WTC11 (cell line): ENCODE data around the gene SLC25A38. TPM values are rescaled to one million over a fixed set of nuclear protein-coding genes. Genes with fewer than 3 reads are reported as not detected.
A peak's percentile ranks its signal among the peaks of the same experiment; 100 is the strongest.
"Not testable (repeated sequence)": the region's sequence is repeated elsewhere in the genome, so short reads cannot be mapped to it uniquely, and the experiment has no call there.

ENCODE experiments used
- ATAC-seq: fragments of 200-7000 bp; cut with Tn5 transposase; 2 replicates; pipeline ENCODE4 v1.10.0; 2021; ENCODE audit warnings: mild to moderate bottlenecking, moderate library complexity
- CTCF ChIA-PET: fragments of 300-600 bp; sonication (Branson Sonifier 250); formaldehyde crosslinking; loops from one replicate; lab custom pipeline; 2021; ENCODE audit warnings: antibody characterized with exemption; lab: Charles Lee
- POLR2A ChIA-PET: fragments of 350-600 bp; sonication (Branson Sonifier 250); formaldehyde crosslinking; loops from one replicate; lab custom pipeline; 2021; ENCODE audit warnings: antibody characterized with exemption; lab: Charles Lee
- DNase-seq: peaks from one replicate; pipeline ENCODE4 v3.0.0; 2021; ENCODE audit warnings: low spot score
- H3K27ac Mint-ChIP-seq: 2 replicates; pipeline ENCODE4 v1.8.0; 2021; ENCODE audit warnings: mixed read lengths
- H3K27me3 Mint-ChIP-seq: 2 replicates; pipeline ENCODE4 v1.8.0; 2021; ENCODE audit warnings: low read depth, mild to moderate bottlenecking, moderate library complexity, mixed read lengths
- H3K36me3 Mint-ChIP-seq: 2 replicates; pipeline ENCODE4 v1.8.0; 2021; ENCODE audit warnings: mixed read lengths
- H3K4me1 Mint-ChIP-seq: 2 replicates; pipeline ENCODE4 v1.8.0; 2022; ENCODE audit warnings: mixed read lengths
- H3K4me3 Mint-ChIP-seq: 2 replicates; pipeline ENCODE4 v1.8.0; 2021; ENCODE audit warnings: mild to moderate bottlenecking, moderate library complexity, mixed read lengths
- H3K9me3 Mint-ChIP-seq: 2 replicates; pipeline ENCODE4 v1.8.0; 2021; ENCODE audit warnings: mixed read lengths
- AR ChIP-seq: fragments of 250-450 bp; sonication (Bioruptor Pico); IDR thresholded peaks from 2 replicates; pipeline ENCODE4 v1.9.0; 2021; ENCODE audit warnings: mild to moderate bottlenecking
- ATF6 ChIP-seq: sonication (generic); formaldehyde crosslinking; IDR thresholded peaks from 2 replicates; pipeline ENCODE4 v1.8.1; 2023; ENCODE audit warnings: mild to moderate bottlenecking, missing genetic modification reagents
- EMX1 ChIP-seq: fragments of 250-450 bp; sonication (Bioruptor Pico); IDR thresholded peaks from 2 replicates; pipeline ENCODE4 v1.8.0; 2021; ENCODE audit warnings: mild to moderate bottlenecking
- ERG ChIP-seq: fragments of 250-450 bp; sonication (Bioruptor Pico); IDR thresholded peaks from 2 replicates; pipeline ENCODE4 v1.8.0; 2021; ENCODE audit warnings: mild to moderate bottlenecking
- NFATC4 ChIP-seq: fragments of 250-450 bp; sonication (Bioruptor Pico); IDR thresholded peaks from 2 replicates; pipeline ENCODE4 v1.9.0; 2021; ENCODE audit warnings: mild to moderate bottlenecking
- PRRX2 ChIP-seq: fragments of 250-450 bp; sonication (Bioruptor Pico); IDR thresholded peaks from 2 replicates; pipeline ENCODE4 v1.8.0; 2021; ENCODE audit warnings: mild to moderate bottlenecking
- SP1 ChIP-seq: sonication (generic); formaldehyde crosslinking; conservative IDR thresholded peaks from 2 replicates; pipeline ENCODE4 v1.8.1; 2022; ENCODE audit warnings: missing genetic modification reagents
- ZNF671 ChIP-seq: fragments of 250-450 bp; sonication (Bioruptor Pico); IDR thresholded peaks from 2 replicates; pipeline ENCODE4 v1.8.0; 2021; ENCODE audit warnings: mild to moderate bottlenecking
- total RNA-seq: library from RNA; stranded (reverse); gene quantifications from 3 replicates; pipeline ENCODE4 v1.2.3, GENCODE V29; 2021
- TF ChIP-seq, protein P1 (sequence below): fragments of 250-450 bp; sonication (Bioruptor Pico); conservative IDR thresholded peaks from 2 replicates; pipeline ENCODE4 v1.9.0; 2021; ENCODE audit warnings: mild to moderate bottlenecking
- TF ChIP-seq, protein P2 (sequence below): fragments of 250-450 bp; sonication (Bioruptor Pico); IDR thresholded peaks from 2 replicates; pipeline ENCODE4 v1.9.0; 2021; ENCODE audit warnings: mild to moderate bottlenecking, borderline replicate concordance

The SLC25A38 gene
- total RNA-seq, 1 experiment from 2014 or later, result 34.9 TPM

- TF ChIP-seq ZNF671 (CRISPR knock-in tag), result peak; percentile 87
- TF ChIP-seq, protein P1, sequence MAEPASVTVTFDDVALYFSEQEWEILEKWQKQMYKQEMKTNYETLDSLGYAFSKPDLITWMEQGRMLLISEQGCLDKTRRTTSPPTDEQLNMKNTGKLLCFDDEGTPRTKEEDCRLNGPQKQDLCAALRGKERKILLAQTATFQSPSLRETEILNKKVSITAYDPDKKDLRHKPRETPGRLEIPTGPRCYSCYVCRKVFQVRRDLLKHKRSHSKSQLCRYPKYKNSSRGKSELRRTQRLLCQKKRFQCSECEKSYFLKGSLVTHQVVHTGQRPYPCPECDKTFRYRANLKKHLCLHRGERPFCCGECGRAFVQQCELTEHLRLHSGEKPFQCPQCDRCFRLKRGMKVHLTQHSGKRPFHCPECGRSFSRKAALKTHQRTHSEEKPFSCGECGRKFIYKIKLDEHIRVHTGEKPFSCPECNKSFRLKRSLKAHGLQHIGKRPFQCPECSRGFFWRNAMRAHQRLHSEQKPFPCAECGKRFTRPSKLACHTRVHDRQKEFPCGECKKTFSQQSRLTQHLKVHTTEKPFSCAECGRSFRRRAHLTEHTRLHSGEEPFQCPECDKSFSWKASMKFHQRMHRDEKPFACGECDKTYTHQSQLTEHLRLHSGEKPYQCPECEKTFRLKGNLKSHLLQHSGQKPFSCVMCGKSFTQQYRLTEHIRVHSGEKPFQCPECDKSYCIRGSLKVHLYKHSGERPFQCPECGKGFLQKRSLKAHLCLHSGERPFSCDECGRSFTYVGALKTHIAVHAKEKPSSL, result peak; percentile 85
- peak; percentile 77; the same call in 1 of the 2 replicates for TF ChIP-seq ERG (CRISPR knock-in tag)
Measured at GRCh38 chr3:39415302-39415701, 32.1 kb downstream of the SLC25A38 start (continued).

- ATAC-seq (peak; percentile 15), DNase-seq (no peak)
- Mint-ChIP-seq H3K9me3 (peaks cover 2% of the 10 kb centered on the region; the same call in 1 of the 2 replicates), H3K27me3 (no peaks in the 10 kb centered on the region; the same call in 1 of the 2 replicates), H3K36me3 (peaks cover 28% of the 10 kb centered on the region), H3K4me1 (peaks cover 27% of the 10 kb centered on the region), H3K27ac (peak overlapping the region; percentile 80; the same call in 1 of the 2 replicates), H3K4me3 (no peak overlapping the region)
- ChIA-PET POLR2A (interaction anchor here (0.6 to 1.0 kb wide), 3 partner anchors 15 to 27 kb away, joined by 3 to 8 read pairs (median 4); no protein-coding TSS in a partner anchor), CTCF (interaction anchor here (0.6 to 3.3 kb wide), 6 partner anchors 9 to 128 kb away, joined by 3 to 17 read pairs (median 6); partner anchors contain the start of gene RPSA)
- TF ChIP-seq EMX1 (CRISPR knock-in tag) (peak; percentile 87), PRRX2 (peak; percentile 87; the same call in 1 of the 2 replicates), ERG (CRISPR knock-in tag) (peak; percentile 68; the same call in 1 of the 2 replicates), ZNF671 (CRISPR knock-in tag) (peak; percentile 88), NFATC4 (peak; percentile 75; the same call in 1 of the 2 replicates), SP1 (no peak), AR (CRISPR knock-in tag) (peak; percentile 90; the same call in 1 of the 2 replicates), ATF6 (CRISPR knock-in tag) (no peak)
- TF ChIP-seq, protein P2, sequence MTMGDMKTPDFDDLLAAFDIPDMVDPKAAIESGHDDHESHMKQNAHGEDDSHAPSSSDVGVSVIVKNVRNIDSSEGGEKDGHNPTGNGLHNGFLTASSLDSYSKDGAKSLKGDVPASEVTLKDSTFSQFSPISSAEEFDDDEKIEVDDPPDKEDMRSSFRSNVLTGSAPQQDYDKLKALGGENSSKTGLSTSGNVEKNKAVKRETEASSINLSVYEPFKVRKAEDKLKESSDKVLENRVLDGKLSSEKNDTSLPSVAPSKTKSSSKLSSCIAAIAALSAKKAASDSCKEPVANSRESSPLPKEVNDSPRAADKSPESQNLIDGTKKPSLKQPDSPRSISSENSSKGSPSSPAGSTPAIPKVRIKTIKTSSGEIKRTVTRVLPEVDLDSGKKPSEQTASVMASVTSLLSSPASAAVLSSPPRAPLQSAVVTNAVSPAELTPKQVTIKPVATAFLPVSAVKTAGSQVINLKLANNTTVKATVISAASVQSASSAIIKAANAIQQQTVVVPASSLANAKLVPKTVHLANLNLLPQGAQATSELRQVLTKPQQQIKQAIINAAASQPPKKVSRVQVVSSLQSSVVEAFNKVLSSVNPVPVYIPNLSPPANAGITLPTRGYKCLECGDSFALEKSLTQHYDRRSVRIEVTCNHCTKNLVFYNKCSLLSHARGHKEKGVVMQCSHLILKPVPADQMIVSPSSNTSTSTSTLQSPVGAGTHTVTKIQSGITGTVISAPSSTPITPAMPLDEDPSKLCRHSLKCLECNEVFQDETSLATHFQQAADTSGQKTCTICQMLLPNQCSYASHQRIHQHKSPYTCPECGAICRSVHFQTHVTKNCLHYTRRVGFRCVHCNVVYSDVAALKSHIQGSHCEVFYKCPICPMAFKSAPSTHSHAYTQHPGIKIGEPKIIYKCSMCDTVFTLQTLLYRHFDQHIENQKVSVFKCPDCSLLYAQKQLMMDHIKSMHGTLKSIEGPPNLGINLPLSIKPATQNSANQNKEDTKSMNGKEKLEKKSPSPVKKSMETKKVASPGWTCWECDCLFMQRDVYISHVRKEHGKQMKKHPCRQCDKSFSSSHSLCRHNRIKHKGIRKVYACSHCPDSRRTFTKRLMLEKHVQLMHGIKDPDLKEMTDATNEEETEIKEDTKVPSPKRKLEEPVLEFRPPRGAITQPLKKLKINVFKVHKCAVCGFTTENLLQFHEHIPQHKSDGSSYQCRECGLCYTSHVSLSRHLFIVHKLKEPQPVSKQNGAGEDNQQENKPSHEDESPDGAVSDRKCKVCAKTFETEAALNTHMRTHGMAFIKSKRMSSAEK (CRISPR knock-in tag), result peak; percentile 66; the same call in 1 of the 2 replicates
Measured at GRCh38 chr3:39415983-39416382, 32.8 kb downstream of the SLC25A38 start.

- DNase-seq, POLR2A ChIA-PET, ATAC-seq, H3K4me3 Mint-ChIP-seq, H3K9me3 Mint-ChIP-seq, H3K27ac Mint-ChIP-seq, H3K27me3 Mint-ChIP-seq: not testable (repeated sequence)
- Mint-ChIP-seq H3K36me3 (peaks cover 20% of the 10 kb centered on the region), H3K4me1 (peaks cover 21% of the 10 kb centered on the region)
- CTCF ChIA-PET, result interaction anchor here (0.6 to 3.3 kb wide), 11 partner anchors 10 to 392 kb away, joined by 3 to 17 read pairs (median 4); partner anchors contain the start of gene RPSA
Measured at GRCh38 chr3:39416998-39417397, 33.8 kb downstream of the SLC25A38 start.
